Uterus (tissue), 4 donors: Measurements from ENCODE around the gene CFAP61. TPM values are rescaled to one million over a fixed set of nuclear protein-coding genes. Genes with fewer than 3 reads are reported as not detected.

ENCODE experiments used
- DNase-seq, 2 donors: peaks; one replicate each; pipeline ENCODE4 v3.0.0-alpha.2; 2019 to 2020
- H3K27ac ChIP-seq, 2 donors: fragments of 200-600 bp; sonication (generic); 1 replicate in 1 of 2; 2 replicates in 1 of 2; pipeline ENCODE4 v1.5.1; 2016 to 2018
- H3K27me3 ChIP-seq, 2 donors: fragments of 200-600 bp; sonication (generic); one replicate each; pipeline ENCODE4 v1.5.1; 2018 to 2019; ENCODE audit warnings: control low read depth in 1 of 2
- H3K36me3 ChIP-seq, 2 donors: fragments of 200-600 bp; sonication (generic); one replicate each; pipeline ENCODE4 v1.5.1; 2019; ENCODE audit warnings: control low read depth in 1 of 2
- H3K4me1 ChIP-seq, 2 donors: fragments of 200-600 bp; sonication (generic); one replicate each; pipeline ENCODE4 v1.5.1; 2018 to 2019; ENCODE audit warnings: control low read depth in 1 of 2
- H3K4me3 ChIP-seq, 2 donors: fragments of 200-600 bp; sonication (generic); 1 replicate in 1 of 2; 2 replicates in 1 of 2; pipeline ENCODE4 v1.5.1; 2018 to 2019; ENCODE audit warnings: mild to moderate bottlenecking in 1 of 2
- H3K9me3 ChIP-seq, 2 donors: fragments of 200-600 bp; sonication (generic); one replicate each; pipeline ENCODE4 v1.5.1; 2019; ENCODE audit warnings: control low read depth in 1 of 2
- POLR2A ChIP-seq, 2 donors: fragments of 450-650 bp; IDR thresholded peaks; one replicate each; pipeline ENCODE4 v1.6.1; 2016; ENCODE audit warnings: antibody characterized with exemption in 2 of 2, mild to moderate bottlenecking in 1 of 2, moderate library complexity in 1 of 2
- intact Hi-C: fragments of 100-400 bp; cut with DNase I; formaldehyde crosslinking; loops from one replicate; pipeline ENCODE4 v1.15.1; 2023; ENCODE audit warnings: low total_unique reads
- total RNA-seq, 4 donors: library from RNA; depleted of rRNA in 3 of 4; stranded (reverse); fragments of >200 nt in 3 of 4; gene quantifications; one replicate each; pipeline versions ENCODE4 v1.1.0 to v1.2.4, GENCODE V29; 2014 to 2023
- TF ChIP-seq, protein P1 (sequence below), 4 experiments: fragments of 200-600 bp in 2 of 4; fragments of 450-650 bp in 2 of 4; sonication (generic) in 2 of 4; IDR thresholded peaks; one replicate each; pipeline ENCODE4 v1.5.1; 2016 to 2019; ENCODE audit warnings: antibody characterized with exemption in 4 of 4, mild to moderate bottlenecking in 2 of 4, moderate library complexity in 1 of 4
- donor health status: DM: yes; HTN: yes; CAD: no.

CFAP61 gene
- total RNA-seq, 4 donors from 2014 or later, result 3.0 to 8.2 (median 7.5) TPM; not detected in 1

DNA sequence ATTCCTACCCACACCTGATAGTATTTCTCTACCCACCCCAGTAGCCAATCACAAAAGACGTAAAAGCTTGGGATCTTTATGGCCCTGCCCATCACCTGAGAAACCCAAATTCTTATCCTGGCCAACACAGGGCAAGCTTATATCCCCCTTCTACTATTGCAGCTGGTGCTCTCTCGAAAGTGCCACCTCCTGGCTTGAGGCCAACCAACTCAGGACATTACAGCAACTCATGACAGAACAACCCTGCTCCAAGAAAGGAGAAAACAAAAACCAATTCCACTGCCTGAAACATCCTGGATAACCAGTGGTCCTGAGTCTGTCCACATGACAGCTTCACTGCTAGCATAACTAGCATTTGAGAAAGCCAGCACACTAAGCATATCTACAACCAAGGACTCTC, 97.9 kb downstream of the CFAP61 start:
- no peak overlapping the region for H3K27ac ChIP-seq
- no peaks in the 10 kb centered on the region for H3K9me3 ChIP-seq
- intact Hi-C loops, result no loop called here
- no peaks in the 10 kb centered on the region for H3K27me3 ChIP-seq
- no peaks in the 10 kb centered on the region for H3K4me1 ChIP-seq
- no peak for TF ChIP-seq POLR2A (IDR thresholded peaks at IDR 0.05)
- TF ChIP-seq, protein P1, sequence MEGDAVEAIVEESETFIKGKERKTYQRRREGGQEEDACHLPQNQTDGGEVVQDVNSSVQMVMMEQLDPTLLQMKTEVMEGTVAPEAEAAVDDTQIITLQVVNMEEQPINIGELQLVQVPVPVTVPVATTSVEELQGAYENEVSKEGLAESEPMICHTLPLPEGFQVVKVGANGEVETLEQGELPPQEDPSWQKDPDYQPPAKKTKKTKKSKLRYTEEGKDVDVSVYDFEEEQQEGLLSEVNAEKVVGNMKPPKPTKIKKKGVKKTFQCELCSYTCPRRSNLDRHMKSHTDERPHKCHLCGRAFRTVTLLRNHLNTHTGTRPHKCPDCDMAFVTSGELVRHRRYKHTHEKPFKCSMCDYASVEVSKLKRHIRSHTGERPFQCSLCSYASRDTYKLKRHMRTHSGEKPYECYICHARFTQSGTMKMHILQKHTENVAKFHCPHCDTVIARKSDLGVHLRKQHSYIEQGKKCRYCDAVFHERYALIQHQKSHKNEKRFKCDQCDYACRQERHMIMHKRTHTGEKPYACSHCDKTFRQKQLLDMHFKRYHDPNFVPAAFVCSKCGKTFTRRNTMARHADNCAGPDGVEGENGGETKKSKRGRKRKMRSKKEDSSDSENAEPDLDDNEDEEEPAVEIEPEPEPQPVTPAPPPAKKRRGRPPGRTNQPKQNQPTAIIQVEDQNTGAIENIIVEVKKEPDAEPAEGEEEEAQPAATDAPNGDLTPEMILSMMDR (IDR thresholded peaks at IDR 0.05), result no peak
- H3K36me3 ChIP-seq, result no peaks in the 10 kb centered on the region
- H3K4me3 ChIP-seq, result no peak overlapping the region
- no peak for DNase-seq

DNA sequence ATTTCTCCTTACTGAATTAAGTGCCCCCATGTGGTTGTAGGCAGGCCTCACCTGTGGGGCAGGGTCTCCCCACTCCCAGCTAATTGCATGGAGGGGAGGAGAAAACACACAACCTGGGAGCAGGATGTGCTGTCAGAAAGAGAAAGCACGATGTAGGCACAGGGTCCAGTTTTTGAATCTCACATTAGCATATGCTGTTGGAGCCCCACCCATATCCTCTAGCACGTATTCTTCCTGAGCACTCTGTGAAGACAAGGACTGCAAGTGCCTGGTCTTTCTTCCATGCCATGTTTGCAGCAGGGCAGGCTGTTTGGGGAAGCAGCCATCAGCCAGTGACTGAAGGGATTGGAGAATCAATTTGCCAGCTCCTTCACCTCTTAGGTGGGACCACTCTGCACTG, 108.2 kb downstream of the CFAP61 start:
- TF ChIP-seq, protein P1 (IDR thresholded peaks at IDR 0.05), result no peak
- TF ChIP-seq POLR2A (IDR thresholded peaks at IDR 0.05), result no peak
- no peaks in the 10 kb centered on the region for H3K4me1 ChIP-seq
- no peak overlapping the region for H3K4me3 ChIP-seq
- no peaks in the 10 kb centered on the region for H3K36me3 ChIP-seq
- H3K27ac ChIP-seq, result no peak overlapping the region
- intact Hi-C loops, result no loop called here
- no peak for DNase-seq
- no peaks in the 10 kb centered on the region for H3K27me3 ChIP-seq
- H3K9me3 ChIP-seq, result no peaks in the 10 kb centered on the region

DNA sequence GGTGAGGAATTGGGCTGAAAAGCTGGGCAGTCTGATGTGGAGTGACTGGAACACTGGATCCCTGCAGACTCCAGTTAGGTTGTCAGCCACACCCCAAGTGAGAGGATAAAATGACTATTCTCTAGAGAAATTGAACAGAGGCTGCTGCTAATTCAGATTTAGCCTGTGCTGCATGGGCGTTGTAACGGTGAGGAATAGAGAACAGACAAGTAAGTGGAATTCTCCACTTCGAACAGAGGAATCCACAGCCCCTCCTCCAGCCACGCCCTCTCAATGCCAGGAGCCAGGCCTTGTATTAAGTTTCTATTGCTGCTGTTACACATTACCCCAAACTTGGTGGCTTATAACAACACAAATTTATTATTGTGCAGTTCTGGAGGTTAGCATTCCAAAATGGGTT, 109.3 kb downstream of the CFAP61 start:
- DNase-seq, result no peak
- H3K4me3 ChIP-seq, result no peak overlapping the region
- no peaks in the 10 kb centered on the region for H3K9me3 ChIP-seq
- intact Hi-C loops, result no loop called here
- H3K4me1 ChIP-seq, result no peaks in the 10 kb centered on the region
- no peak overlapping the region for H3K27ac ChIP-seq
- TF ChIP-seq, protein P1 (IDR thresholded peaks at IDR 0.05), result no peak
- no peak for TF ChIP-seq POLR2A (IDR thresholded peaks at IDR 0.05)
- no peaks in the 10 kb centered on the region for H3K36me3 ChIP-seq
- H3K27me3 ChIP-seq, result no peaks in the 10 kb centered on the region

DNA sequence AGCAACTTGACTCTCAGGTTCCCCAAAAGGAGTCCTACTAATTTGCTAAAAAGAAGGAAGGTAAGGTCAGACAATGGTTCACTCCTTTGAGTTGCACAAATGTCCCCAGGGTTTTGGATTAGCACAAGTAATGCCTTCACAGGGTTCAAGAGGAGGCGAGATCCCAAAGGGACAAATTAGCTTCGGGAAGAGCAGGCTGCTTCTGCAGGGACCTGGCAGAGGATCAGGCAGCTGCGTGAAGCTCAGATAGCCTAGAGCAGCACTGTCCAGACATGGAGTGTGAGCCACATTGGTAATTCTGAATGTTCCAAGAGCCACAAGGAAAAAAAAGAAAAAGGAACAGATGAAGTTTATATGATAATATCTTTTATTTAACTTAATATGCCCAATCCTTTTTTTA, 115.4 kb downstream of the CFAP61 start:
- H3K36me3 ChIP-seq, result no peaks in the 10 kb centered on the region
- H3K27ac ChIP-seq, result no peak overlapping the region
- H3K4me1 ChIP-seq, result no peaks in the 10 kb centered on the region
- no peaks in the 10 kb centered on the region for H3K27me3 ChIP-seq
- no peak for DNase-seq
- H3K4me3 ChIP-seq, result no peak overlapping the region
- intact Hi-C loops, result no loop called here
- TF ChIP-seq, protein P1 (IDR thresholded peaks at IDR 0.05), result no peak
- TF ChIP-seq POLR2A (IDR thresholded peaks at IDR 0.05), result no peak
- no peaks in the 10 kb centered on the region for H3K9me3 ChIP-seq

DNA sequence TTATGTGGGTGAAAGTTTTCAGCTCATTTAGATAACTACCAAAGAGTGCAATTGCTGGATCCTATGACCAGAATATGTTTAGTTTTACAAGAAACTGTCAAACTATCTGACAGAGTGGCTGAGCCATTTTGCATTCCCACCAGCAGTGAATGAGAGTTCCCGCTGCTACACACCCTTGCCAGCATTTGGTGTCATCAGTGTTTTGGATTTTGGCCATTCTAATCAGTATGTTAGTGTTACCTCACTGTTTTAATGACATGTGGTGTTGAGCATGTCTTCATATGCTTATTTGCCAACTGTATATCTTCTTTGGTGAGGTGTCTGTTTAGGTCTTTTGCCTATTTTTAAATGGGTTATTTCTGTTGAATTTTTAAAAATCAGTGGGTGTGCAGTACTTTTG, 120.9 kb downstream of the CFAP61 start:
- intact Hi-C loops, result no loop called here
- H3K9me3 ChIP-seq, result no peaks in the 10 kb centered on the region
- no peak overlapping the region for H3K27ac ChIP-seq
- no peak for DNase-seq
- H3K4me1 ChIP-seq, result no peaks in the 10 kb centered on the region
- TF ChIP-seq, protein P1 (IDR thresholded peaks at IDR 0.05), result no peak
- TF ChIP-seq POLR2A (IDR thresholded peaks at IDR 0.05), result no peak
- H3K27me3 ChIP-seq, result no peaks in the 10 kb centered on the region
- no peaks in the 10 kb centered on the region for H3K36me3 ChIP-seq
- no peak overlapping the region for H3K4me3 ChIP-seq
